Lower leg skin (tissue), 4 donors: ENCODE results near the gene MARCHF10. TPM values are rescaled to one million over a fixed set of nuclear protein-coding genes. Genes with fewer than 3 reads are reported as not detected.

Source experiments
- DNase-seq, 2 donors: peaks; one replicate each; pipeline ENCODE4 v3.0.0-alpha.2; 2019; ENCODE audit warnings: low spot score in 2 of 2
- H3K4me3 ChIP-seq: fragments of 200-600 bp; sonication (generic); 2 replicates; pipeline ENCODE4 v1.5.1; 2017; ENCODE audit warnings: mild to moderate bottlenecking, low read depth; ENCODE audit not compliant: poor library complexity, severe bottlenecking
- CTCF ChIP-seq, 3 donors: fragments of 450-650 bp; IDR thresholded peaks; one replicate each; pipeline ENCODE4 v1.5.1; 2016; ENCODE audit warnings: antibody characterized with exemption in 3 of 3, mild to moderate bottlenecking in 3 of 3, moderate library complexity in 2 of 3
- POLR2A ChIP-seq, 2 donors: fragments of 450-650 bp; IDR thresholded peaks; one replicate each; pipeline ENCODE4 v1.6.1; 2016 to 2017; ENCODE audit warnings: antibody characterized with exemption in 2 of 2, mild to moderate bottlenecking in 1 of 2, moderate library complexity in 1 of 2
- WGBS, 2 donors: methylation state at CpG; one replicate each; pipeline ENCODE4 v1.1.5; 2018; 5-methylcytosine and 5-hydroxymethylcytosine counted together
- intact Hi-C: fragments of 100-400 bp; cut with DNase I; formaldehyde crosslinking; loops from one replicate; pipeline ENCODE4 v1.15.0; 2023; ENCODE audit warnings: low total_unique reads
- total RNA-seq, 4 donors: library from RNA; depleted of rRNA; stranded (reverse); fragments of >200 nt; gene quantifications; one replicate each; pipeline ENCODE4 v1.1.0, GENCODE V29; 2016

The MARCHF10 gene
- total RNA-seq, 4 donors from 2014 or later, result not detected

GRCh38 chr17:62821189-62822079 lies 13.3 kb upstream of the MARCHF10 start:
- no peak overlapping the region for H3K4me3 ChIP-seq
- DNase-seq, result peak in 1 of 2 donors; percentile 31
- intact Hi-C loops, result no loop called here
- 78 to 81% methylated on average over 15 of the region's 15 CpGs for WGBS, 2 donors
- TF ChIP-seq CTCF (IDR thresholded peaks at IDR 0.05) (no peak), POLR2A (IDR thresholded peaks at IDR 0.05) (no peak)

GRCh38 chr17:62819511-62820221 lies 11.6 kb upstream of the MARCHF10 start:
- H3K4me3 ChIP-seq, result no peak overlapping the region
- peak; percentile 69 to 89 for DNase-seq
- TF ChIP-seq POLR2A (IDR thresholded peaks at IDR 0.05) (no peak), CTCF (IDR thresholded peaks at IDR 0.05) (no peak)
- intact Hi-C loops, result no loop called here
- 5 to 13% methylated on average over 12 of the region's 12 CpGs for WGBS, 2 donors

GRCh38 chr17:62818526-62818925 lies 10.4 kb upstream of the MARCHF10 start:
- TF ChIP-seq POLR2A (IDR thresholded peaks at IDR 0.05), result no peak
- WGBS, 2 donors, result 94% methylated on average over 7 of the region's 7 CpGs
- H3K4me3 ChIP-seq, result no peak overlapping the region
- intact Hi-C loops, result no loop called here
- no peak for DNase-seq

- intact Hi-C loops, result no loop called here
- TF ChIP-seq CTCF (IDR thresholded peaks at IDR 0.05) (no peak), POLR2A (IDR thresholded peaks at IDR 0.05) (no peak)
- no peak for DNase-seq
- 53 to 64% methylated on average over 6 of the region's 6 CpGs for WGBS, 2 donors
- H3K4me3 ChIP-seq, result no peak overlapping the region
Measured at GRCh38 chr17:62816282-62816839, 8.2 kb upstream of the MARCHF10 start.

GRCh38 chr17:62809656-62810055 lies 1.5 kb upstream of the MARCHF10 start:
- intact Hi-C loops, result no loop called here
- TF ChIP-seq POLR2A (IDR thresholded peaks at IDR 0.05) (no peak), CTCF (IDR thresholded peaks at IDR 0.05) (no peak)
- peak in 1 of 2 donors; percentile 10 for DNase-seq
- H3K4me3 ChIP-seq, result no peak overlapping the region
- 86 to 94% methylated on average over 4 of the region's 4 CpGs for WGBS, 2 donors

GRCh38 chr17:62808576-62808970 lies 459 bp upstream of the MARCHF10 start:
- intact Hi-C loops, result no loop called here
- WGBS, 2 donors, result 77 to 80% methylated on average over 10 of the region's 10 CpGs

More at GRCh38 chr17:62808576-62808970, 459 bp upstream of the MARCHF10 start:
- DNase-seq, result no peak
- no peak overlapping the region for H3K4me3 ChIP-seq
- no peak for TF ChIP-seq POLR2A (IDR thresholded peaks at IDR 0.05)
- no peak for TF ChIP-seq CTCF (IDR thresholded peaks at IDR 0.05)
